ENCODE measurements around the gene PTBP3.

DNA sequence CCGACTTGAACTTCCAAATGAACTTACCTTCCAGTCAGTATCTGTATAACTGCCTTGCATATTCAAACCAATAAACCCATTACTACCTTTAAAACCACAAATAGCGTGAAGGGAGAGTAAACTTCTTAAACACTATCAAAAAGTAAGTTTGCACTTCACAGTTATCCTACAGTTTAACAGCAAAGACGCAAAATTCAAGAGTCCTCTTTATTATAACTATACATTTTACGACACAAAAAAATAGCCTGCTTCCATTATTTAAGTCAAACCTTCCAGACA lies 1.8 kb downstream of the PTBP3 start:
- TF ChIP-seq, protein P1, sequence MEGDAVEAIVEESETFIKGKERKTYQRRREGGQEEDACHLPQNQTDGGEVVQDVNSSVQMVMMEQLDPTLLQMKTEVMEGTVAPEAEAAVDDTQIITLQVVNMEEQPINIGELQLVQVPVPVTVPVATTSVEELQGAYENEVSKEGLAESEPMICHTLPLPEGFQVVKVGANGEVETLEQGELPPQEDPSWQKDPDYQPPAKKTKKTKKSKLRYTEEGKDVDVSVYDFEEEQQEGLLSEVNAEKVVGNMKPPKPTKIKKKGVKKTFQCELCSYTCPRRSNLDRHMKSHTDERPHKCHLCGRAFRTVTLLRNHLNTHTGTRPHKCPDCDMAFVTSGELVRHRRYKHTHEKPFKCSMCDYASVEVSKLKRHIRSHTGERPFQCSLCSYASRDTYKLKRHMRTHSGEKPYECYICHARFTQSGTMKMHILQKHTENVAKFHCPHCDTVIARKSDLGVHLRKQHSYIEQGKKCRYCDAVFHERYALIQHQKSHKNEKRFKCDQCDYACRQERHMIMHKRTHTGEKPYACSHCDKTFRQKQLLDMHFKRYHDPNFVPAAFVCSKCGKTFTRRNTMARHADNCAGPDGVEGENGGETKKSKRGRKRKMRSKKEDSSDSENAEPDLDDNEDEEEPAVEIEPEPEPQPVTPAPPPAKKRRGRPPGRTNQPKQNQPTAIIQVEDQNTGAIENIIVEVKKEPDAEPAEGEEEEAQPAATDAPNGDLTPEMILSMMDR (IDR thresholded peaks at IDR 0.05; ENCODE audit: low read depth, low read length), result no peak
- TF ChIP-seq POLR2A (IDR thresholded peaks at IDR 0.05; ENCODE audit: extremely low read depth, insufficient read length), result no peak
- TF ChIP-seq, protein P2, sequence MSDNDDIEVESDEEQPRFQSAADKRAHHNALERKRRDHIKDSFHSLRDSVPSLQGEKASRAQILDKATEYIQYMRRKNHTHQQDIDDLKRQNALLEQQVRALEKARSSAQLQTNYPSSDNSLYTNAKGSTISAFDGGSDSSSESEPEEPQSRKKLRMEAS (IDR thresholded peaks at IDR 0.05; ENCODE audit: low read depth, low read length), result no peak

Data from NB4 (cell line).